Renal pelvis (tissue), 4 donors: Measurements from ENCODE around the gene HDAC9. TPM values are rescaled to one million over a fixed set of nuclear protein-coding genes. Genes with fewer than 3 reads are reported as not detected.
"Not testable (repeated sequence)": the region's sequence is repeated elsewhere in the genome, so short reads cannot be mapped to it uniquely, and the experiment has no call there.

ENCODE experiments used
- DNase-seq: peaks from one replicate; pipeline ENCODE4 v3.0.0-alpha.2; 2013
- polyA plus RNA-seq, 3 donors: library from polyadenylated mRNA; unstranded; fragments of 120-200 nt; gene quantifications; one replicate each; pipeline ENCODE4 v1.2.1, GENCODE V29; 2013; ENCODE audit not compliant: insufficient read length in 3 of 3

HDAC9 gene
- polyA plus RNA-seq, 3 donors = 7.4 to 8.4 (median 8.4) TPM

DNA sequence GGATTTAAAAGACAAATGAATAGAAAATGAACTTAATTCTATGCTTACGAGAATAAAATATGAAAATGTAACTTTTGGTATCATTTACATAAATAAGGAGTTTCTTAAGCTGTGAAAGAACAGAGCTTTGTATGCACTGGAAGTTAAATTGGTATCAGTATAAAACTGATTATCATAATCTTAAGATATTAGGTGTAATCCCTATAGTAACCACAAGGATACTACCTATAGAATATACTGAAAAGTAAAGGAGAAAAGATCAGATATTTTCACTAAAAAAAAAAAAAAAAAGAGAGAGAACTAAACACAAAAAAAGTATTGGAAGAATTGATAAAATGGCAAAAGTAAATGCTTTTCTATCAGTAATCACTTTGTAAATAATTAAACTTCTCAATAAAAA, 521.8 kb downstream of the HDAC9 start:
- DNase-seq = no peak

DNA sequence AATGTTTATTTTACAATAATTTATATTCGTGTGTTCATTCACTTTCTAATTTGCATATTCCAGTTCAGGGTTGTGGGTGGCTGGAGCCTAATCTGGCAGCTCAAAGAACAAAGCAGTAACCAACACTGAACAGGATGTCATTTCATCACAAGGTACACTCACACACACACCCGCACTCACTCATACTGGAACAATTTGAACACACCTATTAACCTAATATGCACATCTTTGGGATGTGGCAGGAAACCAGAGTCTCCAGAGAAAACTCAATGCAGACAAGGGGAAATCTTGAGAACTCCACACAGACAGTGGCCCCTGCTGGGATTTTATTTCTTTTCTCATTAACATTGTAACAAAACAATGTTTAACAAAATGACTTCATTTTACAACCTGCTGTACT, 524.5 kb downstream of the HDAC9 start:
- no peak for DNase-seq

- DNase-seq = no peak
These were observed 525.2 kb downstream of the HDAC9 start for GRCh38 chr7:19020711-19021110.

DNA sequence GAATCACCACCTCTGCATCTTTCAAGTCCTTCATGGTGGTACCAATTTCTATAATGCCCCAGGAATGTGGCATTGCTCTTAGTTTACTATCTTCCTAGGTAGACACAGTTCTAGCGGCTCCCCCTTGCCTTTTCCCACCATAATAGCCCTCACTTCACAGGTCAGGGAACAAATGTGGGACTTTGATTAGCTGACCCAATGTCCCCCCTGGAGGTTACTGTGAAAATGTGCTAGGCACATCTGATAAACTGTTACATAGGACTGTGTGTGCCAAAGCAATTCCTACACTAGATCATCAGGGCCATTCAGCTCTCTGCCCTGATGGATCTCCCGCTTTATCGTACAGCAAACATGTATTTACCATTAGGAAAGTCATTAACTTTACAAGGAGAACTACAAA, 527.9 kb downstream of the HDAC9 start:
- no peak for DNase-seq

GRCh38 chr7:19024261-19024660, 528.7 kb downstream of the HDAC9 start:
- DNase-seq = no peak

- no peak for DNase-seq
These were observed 531.3 kb downstream of the HDAC9 start for GRCh38 chr7:19026888-19027287.

DNA sequence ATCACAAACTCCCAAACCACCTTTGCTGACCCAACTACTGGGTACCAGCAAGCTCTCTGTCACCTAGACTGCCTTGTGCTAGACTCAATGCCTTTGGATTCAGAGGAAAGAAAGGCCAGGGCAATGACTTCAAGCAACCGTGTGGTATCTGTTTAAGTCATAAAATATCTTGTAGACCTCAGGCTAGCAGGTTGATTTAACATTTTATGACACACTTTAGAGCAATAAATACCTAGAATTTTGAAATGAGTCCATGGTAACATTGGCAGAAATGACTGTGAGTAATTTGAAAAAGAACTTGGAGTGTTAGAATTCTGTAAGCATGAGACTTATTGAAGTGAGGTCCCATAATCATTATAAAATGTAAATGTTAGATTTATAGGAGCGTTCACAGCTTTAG, 534.7 kb downstream of the HDAC9 start:
- DNase-seq = no peak

DNA sequence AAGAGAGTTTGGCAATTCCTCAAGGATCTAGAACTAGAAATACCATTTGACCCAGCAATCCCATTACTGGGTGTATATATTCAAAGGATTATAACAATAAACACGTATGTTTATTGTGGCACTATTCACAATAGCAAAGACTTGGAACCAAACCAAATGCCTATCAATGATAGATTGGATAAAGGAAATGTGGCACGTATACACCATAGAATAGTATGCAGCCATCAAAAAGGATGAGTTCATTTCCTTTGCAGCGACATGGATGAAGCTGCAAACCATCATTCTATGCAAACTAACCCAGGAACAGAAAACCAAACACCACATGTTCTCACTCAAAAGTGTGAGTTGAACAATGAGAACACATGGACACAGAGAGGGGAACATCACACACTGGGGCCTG, 537.4 kb downstream of the HDAC9 start:
- not testable (repeated sequence) for DNase-seq

GRCh38 chr7:19051767-19052375, 556.3 kb downstream of the HDAC9 start:
- no peak for DNase-seq
